ENCODE data around the gene NCOA7. TPM values are rescaled to one million over a fixed set of nuclear protein-coding genes. Genes with fewer than 3 reads are reported as not detected.

NCOA7 gene
- 16.3 and 19.6 TPM in 2 replicates for polyA plus RNA-seq (2012; rRNA removed)
- polyA plus RNA-seq (2012; cell fraction: cytosol; rRNA removed) = 14.9 and 19.5 TPM in 2 replicates
- 26.4 and 30.5 TPM in 2 replicates for polyA plus RNA-seq (2012; cell fraction: nucleus; rRNA removed)

- TF ChIP-seq MXI1 (IDR thresholded peaks at IDR 0.05; ENCODE audit: low read depth, low read length) = 0 out of 2 replicates have a peak, but pooled peaks have one; percentile 39
- peak; percentile 2; the same call in 1 of the 2 replicates for TF ChIP-seq SMC3 (IDR thresholded peaks at IDR 0.05; ENCODE audit: low read depth, low read length)
- peak; percentile 54; the same call in 1 of the 2 replicates for TF ChIP-seq TAF1 (IDR thresholded peaks at IDR 0.05; ENCODE audit: borderline replicate concordance, low read depth, low read length)
- TF ChIP-seq CHD2 (IDR thresholded peaks at IDR 0.05; ENCODE audit: low read length, partially characterized antibody) = peak; percentile 9
- peak; percentile 47 for TF ChIP-seq NRF1 (IDR thresholded peaks at IDR 0.05; ENCODE audit: low read depth, low read length)
- TF ChIP-seq FOSL2 (IDR thresholded peaks at IDR 0.05; ENCODE audit: borderline replicate concordance, low read depth) = no peak
- TF ChIP-seq IRF3 (IDR thresholded peaks at IDR 0.05; ENCODE audit: low read depth, low read length) = no peak
- 0 out of 2 replicates have a peak, but pooled peaks have one; percentile 8 for TF ChIP-seq REST (IDR thresholded peaks at IDR 0.05; ENCODE audit: low read depth, low read length)
- TF ChIP-seq ZBTB33 (IDR thresholded peaks at IDR 0.05; ENCODE audit: borderline replicate concordance, low read depth) = 0 out of 2 replicates have a peak, but pooled peaks have one; percentile 4
- TF ChIP-seq CTCF (IDR thresholded peaks at IDR 0.05) = peak; percentile 10; the same call in 1 of the 2 replicates
- peak; percentile 68 for TF ChIP-seq POLR2AphosphoS5 (IDR thresholded peaks at IDR 0.05; ENCODE audit: low read depth, low read length)
- TF ChIP-seq RXRA (IDR thresholded peaks at IDR 0.05; ENCODE audit: borderline replicate concordance, low read depth) = no peak
- TF ChIP-seq PBX3 (IDR thresholded peaks at IDR 0.05) = no peak
- TF ChIP-seq FOXM1 (IDR thresholded peaks at IDR 0.05; ENCODE audit: low read depth) = no peak
Observed at GRCh38 chr6:125790358-125791150, at the start of gene NCOA7. TSS of gene NCOA7 (plus strand) at chr6:125790960. CDS start at chr6:125815355, 24,395 bp downstream.

More at GRCh38 chr6:125790358-125791150, at the start of gene NCOA7:
- peak within 1 kb of the TSS; percentile 67 to 92 for H3K4me3 ChIP-seq (ENCODE audit: low read depth in 2 of 2, low read length in 1 of 2)
- ChIA-PET CTCF (interaction anchor here (0.7 to 4.7 kb wide), 45 partner anchors 9 to 1726 kb away, joined by 3 to 65 read pairs (median 6); partner anchors contain the start of gene HINT3), POLR2A (interaction anchor here (0.7 to 4.0 kb wide), 22 partner anchors 9 to 1476 kb away, joined by 3 to 61 read pairs (median 4); partner anchors contain the start of genes HDDC2, HINT3, RNF146 and TRMT11)
- no peaks in the 10 kb centered on the region for H3K9me2 ChIP-seq
- H3K27me3 ChIP-seq (ENCODE audit: insufficient read depth) = no peaks in the 10 kb centered on the region
- H3K4me1 ChIP-seq (ENCODE audit: control insufficient read depth in 1 of 2, insufficient read depth in 2 of 2, low read depth in 1 of 2, low read length in 1 of 2) = peaks cover 37 to 44% of the 10 kb centered on the region in 2 experiments
- peak within 1 kb of the TSS; percentile 86 to 97 for H3K27ac ChIP-seq (ENCODE audit: low read depth in 2 of 2, low read length in 1 of 2)
- no peaks in the 10 kb centered on the region for H3K9me3 ChIP-seq
- H4K20me1 ChIP-seq (ENCODE audit: insufficient read depth) = no peaks in the 10 kb centered on the region
- H3K36me3 ChIP-seq (replicated peaks in 1 of 2; ENCODE audit: control insufficient read depth in 1 of 2, insufficient read depth in 2 of 2, low read length in 1 of 2) = no peaks in the 10 kb centered on the region
- peak within 1 kb of the TSS; percentile 86 for H3K9ac ChIP-seq
- peaks cover 36% of the 10 kb centered on the region for H3K79me2 ChIP-seq (ENCODE audit: insufficient read depth)
- H3F3A ChIP-seq (replicated peaks; ENCODE audit: insufficient read depth) = peaks cover 47% of the 10 kb centered on the region
- H2AFZ ChIP-seq (ENCODE audit: low read depth) = peak within 1 kb of the TSS; percentile 89
- peak within 1 kb of the TSS; percentile 95 for H3K4me2 ChIP-seq
- peak; percentile 93 for DNase-seq
- WGBS (ENCODE audit: low lambda C conversion rate) = 2% methylated on average over 11 of the region's 100 CpGs

Measured in SK-N-SH (cell line).